Right lobe of liver (tissue), 4 donors: ENCODE measurements around the gene SRSF8.

ENCODE experiments used
- CTCF ChIP-seq, 4 donors: fragments of 200-600 bp in 3 of 4; fragments of 450-650 bp in 1 of 4; IDR thresholded peaks; one replicate each; pipeline versions ENCODE4 v1.5.1 to v1.8.0; 2016 to 2022; ENCODE audit warnings: antibody characterized with exemption in 4 of 4, mild to moderate bottlenecking in 2 of 4
- POLR2A ChIP-seq: fragments of 450-650 bp; IDR thresholded peaks from one replicate; pipeline ENCODE4 v1.6.1; 2017; ENCODE audit warnings: antibody characterized with exemption, mild to moderate bottlenecking
- donor health status: DM: no; HTN: no; CAD: no.
- donor health status: DM: no; HTN: no; CAD: no.
- donor health status: DM: no; HTN: yes; CAD: no.

DNA sequence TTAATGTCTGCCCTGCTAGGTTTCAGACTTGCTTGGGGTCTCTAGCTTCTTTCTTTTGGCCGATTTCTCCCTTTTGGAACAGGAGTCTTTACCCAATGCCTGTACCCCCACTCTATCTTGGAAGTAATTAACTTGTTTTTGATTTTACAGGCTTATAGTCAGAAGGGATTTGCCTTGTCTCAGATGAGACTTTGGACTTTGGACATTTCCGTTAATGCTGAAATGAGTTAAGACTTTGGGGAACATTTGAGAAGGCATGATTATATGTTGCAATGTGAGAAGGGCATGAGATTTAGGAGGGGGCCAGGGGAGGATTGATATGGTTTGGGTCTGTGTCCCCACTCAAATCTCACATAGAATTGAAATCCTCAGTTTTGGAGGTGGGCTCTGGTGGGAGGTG is 12.4 kb upstream of the SRSF8 start:
- TF ChIP-seq CTCF (IDR thresholded peaks at IDR 0.05) (no peak), POLR2A (no peak)
